ENCODE measurements around the gene MOGAT3. TPM values are rescaled to one million over a fixed set of nuclear protein-coding genes. Genes with fewer than 3 reads are reported as not detected.

MOGAT3 gene, protein sequence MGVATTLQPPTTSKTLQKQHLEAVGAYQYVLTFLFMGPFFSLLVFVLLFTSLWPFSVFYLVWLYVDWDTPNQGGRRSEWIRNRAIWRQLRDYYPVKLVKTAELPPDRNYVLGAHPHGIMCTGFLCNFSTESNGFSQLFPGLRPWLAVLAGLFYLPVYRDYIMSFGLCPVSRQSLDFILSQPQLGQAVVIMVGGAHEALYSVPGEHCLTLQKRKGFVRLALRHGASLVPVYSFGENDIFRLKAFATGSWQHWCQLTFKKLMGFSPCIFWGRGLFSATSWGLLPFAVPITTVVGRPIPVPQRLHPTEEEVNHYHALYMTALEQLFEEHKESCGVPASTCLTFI
- total RNA-seq (2022; extraction: Qiagen RNA extraction; ENCODE audit: low read depth) = 0.08 TPM in 1 of 5 replicates, not detected in the others

DNA sequence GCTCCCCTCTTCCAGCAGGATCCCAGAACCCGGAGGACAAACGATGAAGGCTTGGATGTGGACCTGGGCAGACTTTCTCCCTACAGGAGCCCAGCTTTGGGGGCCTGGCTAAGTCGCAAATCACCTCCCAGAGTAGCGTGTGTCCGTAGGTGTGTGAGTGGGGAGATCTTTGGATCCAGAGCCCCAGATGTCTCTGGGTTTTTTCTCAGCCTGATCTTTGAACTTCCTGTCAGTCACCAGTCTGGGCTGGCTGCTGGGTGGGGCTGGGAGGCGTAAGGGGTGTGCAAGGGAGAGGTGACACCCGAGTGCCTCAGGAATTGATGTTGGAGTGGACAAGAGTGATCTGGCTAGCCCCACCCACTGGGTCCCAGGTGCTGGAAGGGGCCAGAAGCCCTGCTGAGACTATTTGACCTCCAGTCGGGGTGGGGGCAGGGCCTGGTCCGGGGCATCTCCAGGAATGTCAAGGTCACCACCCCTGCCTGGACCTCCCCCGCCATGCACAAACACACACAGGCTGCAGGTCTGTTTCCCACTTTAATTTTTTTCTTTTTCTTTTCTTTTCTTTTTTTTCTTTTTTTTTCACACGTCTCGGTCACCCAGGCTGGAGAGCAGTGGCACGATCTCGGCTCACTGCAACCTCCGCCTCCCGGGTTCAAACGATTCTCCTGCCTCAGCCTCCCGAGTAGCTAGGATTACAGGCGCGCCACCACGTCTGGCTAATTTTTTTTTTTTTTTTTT lies at the start of gene MOGAT3:
TSS of gene MOGAT3 (minus strand) at position 175 of the 738 bp plus-strand sequence. CDS start 182 bp downstream, outside the sequence.

DNA sequence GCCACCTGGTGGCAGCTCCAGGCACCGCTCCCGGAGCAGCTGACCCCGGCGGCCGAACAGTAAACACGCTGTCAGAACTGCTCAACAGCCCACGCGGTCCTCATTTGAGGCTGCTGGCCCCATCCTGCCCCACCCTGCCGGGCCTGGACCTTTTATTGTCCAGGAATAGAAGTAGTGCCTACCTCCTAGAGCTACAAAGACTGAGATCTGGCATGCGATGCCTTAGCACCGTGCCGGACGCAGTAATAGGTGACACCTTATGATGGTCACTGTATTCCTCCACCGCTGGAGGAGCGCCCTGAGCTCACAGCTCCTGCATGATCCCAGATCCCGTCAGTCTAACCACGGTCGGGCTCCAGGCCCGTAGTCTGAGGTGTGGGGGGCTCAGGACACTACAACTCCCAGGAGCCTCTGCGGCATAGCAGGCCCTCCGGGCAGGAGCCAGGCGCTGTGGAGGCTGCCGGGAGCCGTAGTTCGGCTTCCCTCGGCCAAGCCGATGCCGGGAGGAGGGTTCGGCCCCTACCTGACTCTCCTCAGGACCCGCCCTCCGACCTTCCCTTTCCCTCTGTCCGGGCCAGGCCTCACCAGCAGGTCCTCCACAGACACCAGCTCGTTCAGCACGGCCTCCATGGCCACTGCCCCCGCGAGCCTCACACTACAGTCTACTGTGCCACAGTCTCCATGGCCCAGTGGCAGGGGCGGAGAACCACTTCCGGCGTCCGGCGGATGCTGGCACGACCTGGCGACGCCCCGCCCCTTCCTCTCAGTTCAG lies 43.7 kb upstream of the MOGAT3 start, which contains the start of gene FIS1:
TSS of gene FIS1 (minus strand) at position 707 of the 772 bp plus-strand sequence. CDS start at position 630, 77 bp downstream.

DNA sequence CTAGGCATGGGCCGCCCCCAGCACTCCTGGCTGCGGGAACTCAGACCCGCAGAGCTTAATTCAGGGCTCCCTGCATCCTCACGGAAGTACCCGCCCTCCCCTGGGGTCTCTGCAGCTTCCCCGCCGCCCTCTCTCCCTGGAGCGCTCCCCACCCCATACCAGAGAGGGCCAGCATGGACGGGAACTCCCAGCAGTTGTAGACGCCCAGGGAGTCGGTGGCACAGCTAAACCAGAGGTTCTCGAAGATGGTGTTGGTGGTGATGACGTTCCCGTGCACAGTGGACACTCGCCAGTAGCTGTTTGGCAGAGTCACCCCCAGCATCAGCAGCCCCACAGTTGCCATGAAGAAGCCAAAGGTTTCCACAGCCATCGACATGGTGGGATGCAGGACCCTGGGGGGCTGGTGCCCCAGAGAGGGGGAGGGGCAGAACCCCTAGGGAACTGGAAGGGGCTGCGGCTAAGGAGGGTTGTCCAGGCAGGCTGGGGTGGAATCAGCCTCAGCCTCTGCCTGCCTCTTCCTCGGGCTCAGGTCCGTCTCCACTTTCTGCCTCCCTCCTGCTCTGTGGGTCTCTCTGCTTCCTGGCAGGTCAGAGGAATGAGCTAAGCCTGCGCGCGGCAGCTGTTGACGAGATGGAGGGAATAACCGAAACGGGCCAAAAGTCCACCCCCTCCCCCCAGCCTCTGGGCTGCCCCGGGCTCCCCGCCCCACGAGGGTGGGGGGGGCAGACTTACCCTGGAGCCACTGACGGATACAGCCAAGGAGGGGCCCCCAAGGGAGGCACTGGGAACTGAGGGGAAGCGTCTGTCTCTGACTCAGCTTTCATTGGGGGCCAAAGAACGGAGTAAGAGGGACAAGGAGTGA lies 36.6 kb upstream of the MOGAT3 start, which contains the start of gene CLDN15:
TSS of gene CLDN15 (minus strand) at position 597 of the 862 bp plus-strand sequence. CDS start at position 376, 221 bp downstream.

DNA sequence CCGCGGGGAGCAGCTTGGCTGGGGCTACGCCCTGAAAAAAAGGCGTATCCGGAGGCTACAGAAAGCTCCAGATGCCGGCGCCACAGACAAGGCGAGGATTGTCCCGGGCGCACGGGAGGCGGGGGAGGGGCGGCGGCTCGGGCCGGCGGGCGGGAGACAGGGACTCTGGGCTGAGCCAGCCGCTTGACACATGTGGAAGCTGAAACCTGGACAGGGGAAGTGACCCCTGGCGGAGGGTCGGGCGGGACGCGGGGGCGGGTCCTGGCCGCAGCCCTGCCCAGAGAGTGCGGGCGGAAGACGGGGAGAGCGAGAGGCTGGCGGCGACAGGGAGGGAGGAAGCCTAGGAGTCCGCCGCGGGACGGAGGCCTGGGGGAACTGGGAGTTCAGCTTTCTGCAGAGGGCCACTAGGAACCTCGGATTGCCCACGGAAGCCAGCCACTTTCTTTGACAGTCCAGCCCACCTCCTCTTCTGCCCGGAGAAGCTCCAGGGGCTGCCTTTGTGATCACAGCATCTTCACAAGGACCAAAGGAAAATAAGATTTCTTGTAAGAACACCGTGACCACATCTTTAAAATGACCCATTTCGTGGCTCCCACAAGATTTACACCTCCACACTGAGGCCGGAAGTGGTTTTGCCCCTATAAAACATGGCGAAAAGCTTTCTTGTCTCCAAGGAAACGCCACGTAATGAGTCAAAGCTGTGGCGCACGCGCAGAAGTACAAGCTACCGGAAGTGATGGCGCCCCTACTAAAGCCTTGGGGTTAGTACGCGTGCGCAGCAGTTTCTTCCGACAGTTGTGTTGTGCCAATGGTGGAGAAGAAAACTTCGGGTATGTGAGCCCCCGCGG lies 16.8 kb upstream of the MOGAT3 start, which contains the start of the genes PLOD3 and ZNHIT1:
TSS of gene PLOD3 (minus strand) at position 194 of the 848 bp plus-strand sequence. CDS start 307 bp downstream, outside the sequence.
TSS of gene ZNHIT1 (plus strand) at position 778 of the 848 bp plus-strand sequence. CDS start at position 809, 31 bp downstream.

DNA sequence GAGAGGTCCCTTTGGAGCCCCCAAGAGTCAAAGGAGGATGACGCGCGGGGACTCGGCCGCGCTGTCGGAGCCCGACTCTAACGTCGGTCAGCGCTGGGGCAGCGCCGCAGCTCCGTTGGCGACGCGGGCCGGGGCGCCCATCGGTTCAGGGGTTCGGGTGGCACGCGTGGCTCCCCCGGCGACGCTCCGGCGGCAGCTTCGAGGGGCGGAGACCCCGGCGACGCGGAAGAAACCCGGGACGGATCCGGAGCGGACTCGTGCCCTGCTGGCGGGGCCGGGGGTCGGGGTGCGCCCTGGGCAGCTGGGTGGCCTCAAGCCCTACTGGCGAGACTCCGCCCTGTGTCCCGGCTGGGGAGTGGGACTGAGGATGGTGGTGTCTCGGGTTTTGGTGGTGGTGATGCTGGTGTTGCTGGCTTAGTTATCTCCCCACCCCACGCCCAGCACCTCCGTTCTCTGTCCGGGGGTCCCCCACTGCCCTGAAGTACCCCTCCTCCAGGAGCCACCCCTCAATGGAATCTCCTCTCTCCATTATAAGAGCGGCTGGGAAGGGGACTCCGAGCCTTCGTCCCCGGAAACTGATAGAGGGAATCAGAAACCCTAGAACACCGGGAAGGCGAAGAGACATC lies 20.6 kb downstream of the MOGAT3 start, which contains the start of gene NAT16:
TSS of gene NAT16 (minus strand) at position 164 of the 626 bp plus-strand sequence. CDS start 5,486 bp downstream, outside the sequence.

DNA sequence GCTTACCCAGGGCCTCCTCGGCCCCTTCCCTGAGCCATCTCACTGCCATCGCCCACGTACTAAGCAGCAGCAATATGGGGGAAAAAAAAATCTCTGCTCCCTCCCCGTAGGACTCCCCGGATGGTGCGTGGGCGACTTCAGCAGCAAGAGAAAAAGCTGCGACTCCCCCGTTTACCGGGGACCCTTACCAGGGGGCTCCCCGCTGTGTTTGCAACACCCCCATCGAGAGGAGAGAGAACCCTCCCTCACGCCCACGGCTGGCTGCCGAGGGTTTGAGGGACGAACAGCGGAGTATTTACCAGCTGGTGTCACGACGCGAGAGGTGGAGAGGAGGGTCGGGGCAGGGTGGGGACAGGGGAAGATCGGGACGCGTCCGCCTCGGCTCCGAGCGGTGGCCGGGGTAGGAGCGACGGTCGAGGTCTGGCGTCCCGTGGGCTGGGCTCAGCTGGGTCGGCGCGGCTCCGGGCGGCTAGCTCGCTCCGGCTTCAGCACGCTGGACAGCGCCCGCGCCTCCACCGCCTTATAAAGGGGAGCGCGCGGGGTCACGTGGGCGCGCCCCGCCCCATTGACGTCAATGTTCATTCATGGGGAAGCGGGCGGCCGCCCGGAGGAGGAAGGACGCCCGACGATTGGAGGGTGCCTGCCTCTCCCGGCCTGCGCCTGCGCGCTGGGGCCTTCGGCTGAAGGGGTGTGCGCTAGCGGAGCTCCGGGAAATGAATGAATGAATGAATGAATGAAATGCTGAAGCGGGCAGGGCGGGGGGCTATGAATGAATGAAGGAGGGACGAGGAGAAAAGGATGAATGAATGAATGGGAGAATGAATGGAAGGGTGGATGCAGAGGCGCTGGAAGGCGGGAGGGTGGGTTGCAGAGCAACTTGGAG lies 35.5 kb downstream of the MOGAT3 start, which contains the start of gene VGF:
TSS of gene VGF (minus strand) at position 495 of the 883 bp plus-strand sequence. CDS start 726 bp downstream, outside the sequence.

DNA sequence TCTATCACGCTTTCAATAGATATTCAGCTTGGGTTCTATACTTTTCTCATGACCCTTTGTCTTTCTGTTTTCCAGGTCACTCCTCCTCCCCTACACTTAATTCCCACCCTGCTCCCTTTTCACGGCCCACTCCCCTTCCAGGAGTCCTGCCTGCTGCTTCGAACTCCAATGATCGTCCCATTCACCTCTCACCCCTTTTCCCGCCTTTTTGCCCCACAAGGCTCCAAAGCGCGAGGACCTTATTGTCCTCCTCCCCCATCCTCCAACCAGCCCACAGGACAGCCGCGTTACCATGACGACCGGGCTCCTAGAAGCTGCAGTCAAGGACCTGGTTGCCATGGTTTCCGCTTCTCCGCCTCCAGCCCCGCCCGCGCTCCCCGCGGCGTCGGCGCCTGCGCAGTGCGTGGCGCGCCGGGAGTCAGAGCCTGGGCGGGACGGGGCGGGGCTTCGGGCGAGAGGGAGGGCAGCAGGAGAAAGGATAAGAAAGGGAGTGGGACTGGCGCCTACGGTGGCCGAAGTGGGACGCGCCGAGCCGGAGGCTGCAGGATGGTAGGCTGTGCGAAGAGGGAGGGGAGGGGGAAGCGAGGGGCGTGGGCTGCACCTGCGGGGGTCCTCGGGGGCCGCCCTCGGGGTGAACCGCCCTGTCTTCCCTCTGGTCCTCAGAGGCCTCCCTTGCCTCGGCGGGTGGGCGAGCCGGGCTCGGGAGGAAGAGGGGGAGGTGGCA lies 46.7 kb downstream of the MOGAT3 start, which contains the start of gene AP1S1:
TSS of gene AP1S1 (plus strand) at position 508 of the 724 bp plus-strand sequence. CDS start at position 547, 39 bp downstream.

Other genes with a start within 250 kb of the MOGAT3 start
- 15.7 to 22.4 TPM (median 18.7 TPM) in 5 replicates for gene MUC12, start 231.5 kb downstream of the MOGAT3 start, total RNA-seq (2022; extraction: Qiagen RNA extraction; ENCODE audit: low read depth)
- 0.01 to 0.07 TPM (median 0.03 TPM) in 5 replicates for gene MUC17, start 181.0 kb downstream of the MOGAT3 start, total RNA-seq (2022; extraction: Qiagen RNA extraction; ENCODE audit: low read depth)
- 9.9 to 13.3 TPM (median 10.4 TPM) in 5 replicates for gene TRIM56, start 115.6 kb downstream of the MOGAT3 start, total RNA-seq (2022; extraction: Qiagen RNA extraction; ENCODE audit: low read depth)
- 712 to 895 TPM (median 757 TPM) in 5 replicates for gene SERPINE1, start 73.9 kb downstream of the MOGAT3 start, total RNA-seq (2022; extraction: Qiagen RNA extraction; ENCODE audit: low read depth)
- 131 to 162 TPM (median 147 TPM) in 5 replicates for gene AP1S1, start 46.6 kb downstream of the MOGAT3 start, total RNA-seq (2022; extraction: Qiagen RNA extraction; ENCODE audit: low read depth)
- 9.0 to 22.7 TPM (median 16.6 TPM) in 5 replicates for gene VGF, start 35.5 kb downstream of the MOGAT3 start, total RNA-seq (2022; extraction: Qiagen RNA extraction; ENCODE audit: low read depth)
- gene NAT16, start 20.7 kb downstream of the MOGAT3 start, total RNA-seq (2022; extraction: Qiagen RNA extraction; ENCODE audit: low read depth) = 0.13 to 0.25 TPM (median 0.17 TPM) in 4 of 5 replicates, not detected in the other
- gene PLOD3, start 16.5 kb upstream of the MOGAT3 start, total RNA-seq (2022; extraction: Qiagen RNA extraction; ENCODE audit: low read depth) = 66.5 to 84.1 TPM (median 82.2 TPM) in 5 replicates
- gene ZNHIT1, start 17.1 kb upstream of the MOGAT3 start, total RNA-seq (2022; extraction: Qiagen RNA extraction; ENCODE audit: low read depth) = 73.6 to 100 TPM (median 92.5 TPM) in 5 replicates
- 8.7 to 14.8 TPM (median 12.9 TPM) in 5 replicates for gene CLDN15, start 36.8 kb upstream of the MOGAT3 start, total RNA-seq (2022; extraction: Qiagen RNA extraction; ENCODE audit: low read depth)
- gene FIS1, start 44.0 kb upstream of the MOGAT3 start, total RNA-seq (2022; extraction: Qiagen RNA extraction; ENCODE audit: low read depth) = 129 to 148 TPM (median 141 TPM) in 5 replicates
- 49.4 to 58.6 TPM (median 54.3 TPM) in 5 replicates for gene IFT22, start 120.8 kb upstream of the MOGAT3 start, total RNA-seq (2022; extraction: Qiagen RNA extraction; ENCODE audit: low read depth)
- 0.35 to 0.45 TPM (median 0.38 TPM) in 5 replicates for gene COL26A1, start 161.8 kb upstream of the MOGAT3 start, total RNA-seq (2022; extraction: Qiagen RNA extraction; ENCODE audit: low read depth)

All from A549 treated with CpdA at 1 μM for 4 hours (cell line).